ENCODE results near the gene S100B. TPM values are rescaled to one million over a fixed set of nuclear protein-coding genes. Genes with fewer than 3 reads are reported as not detected.

The S100B gene
- total and polyA plus RNA-seq, 4 donors = 0.79 to 1.4 (median 1.1) TPM

DNA sequence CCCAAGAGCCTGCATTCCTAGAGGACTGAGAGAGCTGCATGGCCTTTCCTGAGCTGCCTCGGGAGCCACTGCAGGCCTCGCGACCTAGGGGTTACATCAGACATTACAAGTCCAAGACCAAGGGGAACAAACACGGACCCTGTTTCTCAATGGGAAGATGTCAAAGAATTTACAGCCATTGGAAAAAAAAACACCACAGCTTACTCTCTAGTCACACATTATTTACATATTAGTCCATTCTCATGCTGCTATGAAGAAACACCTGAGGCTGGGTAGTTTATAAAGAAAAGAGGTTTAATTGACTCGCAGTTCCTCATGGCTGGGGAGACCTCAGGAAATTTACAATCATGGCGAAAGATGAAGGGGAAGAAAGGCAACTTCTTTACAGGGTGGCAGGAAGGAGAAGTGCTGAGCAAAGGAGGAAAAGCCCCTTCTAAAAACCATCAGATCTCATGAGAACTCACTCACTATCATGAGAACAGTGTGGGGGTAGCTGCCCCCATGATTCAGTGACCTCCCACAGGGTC, 22.2 kb upstream of the S100B start:
- H3K27ac ChIP-seq (ENCODE audit: low read depth in 1 of 2, low read length in 2 of 2) = no peak overlapping the region
- no peak for DNase-seq (ENCODE audit: low spot score)
- H3K4me3 ChIP-seq (ENCODE audit: low read depth in 1 of 3, low read length in 3 of 3) = no peak overlapping the region
- 72% methylated on average over 6 of the region's 6 CpGs for WGBS
- no peaks in the 10 kb centered on the region for H3K36me3 ChIP-seq (ENCODE audit: control insufficient read depth in 4 of 4, insufficient read depth in 3 of 4, low read depth in 1 of 4, low read length in 3 of 4)
- TF ChIP-seq, protein P1, sequence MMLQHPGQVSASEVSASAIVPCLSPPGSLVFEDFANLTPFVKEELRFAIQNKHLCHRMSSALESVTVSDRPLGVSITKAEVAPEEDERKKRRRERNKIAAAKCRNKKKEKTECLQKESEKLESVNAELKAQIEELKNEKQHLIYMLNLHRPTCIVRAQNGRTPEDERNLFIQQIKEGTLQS (IDR thresholded peaks at IDR 0.05) = no peak
- TF ChIP-seq FOXA1 (IDR thresholded peaks at IDR 0.05) (no peak), RAD21 (IDR thresholded peaks at IDR 0.05) (no peak), FOXA2 (IDR thresholded peaks at IDR 0.05) (no peak), HNF4A (conservative IDR thresholded peaks at IDR 0.05) (no peak), YY1 (IDR thresholded peaks at IDR 0.05) (no peak), HNF4G (IDR thresholded peaks at IDR 0.05) (no peak), JUND (IDR thresholded peaks at IDR 0.05) (no peak), NR2F2 (IDR thresholded peaks at IDR 0.05) (no peak), GABPA (IDR thresholded peaks at IDR 0.05 in 1 of 2, conservative IDR thresholded peaks at IDR 0.05 in 1 of 2) (no peak), RXRA (IDR thresholded peaks at IDR 0.05) (no peak)
- TF ChIP-seq, protein P2, sequence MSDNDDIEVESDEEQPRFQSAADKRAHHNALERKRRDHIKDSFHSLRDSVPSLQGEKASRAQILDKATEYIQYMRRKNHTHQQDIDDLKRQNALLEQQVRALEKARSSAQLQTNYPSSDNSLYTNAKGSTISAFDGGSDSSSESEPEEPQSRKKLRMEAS (IDR thresholded peaks at IDR 0.05) = no peak
- TF ChIP-seq, protein P3, sequence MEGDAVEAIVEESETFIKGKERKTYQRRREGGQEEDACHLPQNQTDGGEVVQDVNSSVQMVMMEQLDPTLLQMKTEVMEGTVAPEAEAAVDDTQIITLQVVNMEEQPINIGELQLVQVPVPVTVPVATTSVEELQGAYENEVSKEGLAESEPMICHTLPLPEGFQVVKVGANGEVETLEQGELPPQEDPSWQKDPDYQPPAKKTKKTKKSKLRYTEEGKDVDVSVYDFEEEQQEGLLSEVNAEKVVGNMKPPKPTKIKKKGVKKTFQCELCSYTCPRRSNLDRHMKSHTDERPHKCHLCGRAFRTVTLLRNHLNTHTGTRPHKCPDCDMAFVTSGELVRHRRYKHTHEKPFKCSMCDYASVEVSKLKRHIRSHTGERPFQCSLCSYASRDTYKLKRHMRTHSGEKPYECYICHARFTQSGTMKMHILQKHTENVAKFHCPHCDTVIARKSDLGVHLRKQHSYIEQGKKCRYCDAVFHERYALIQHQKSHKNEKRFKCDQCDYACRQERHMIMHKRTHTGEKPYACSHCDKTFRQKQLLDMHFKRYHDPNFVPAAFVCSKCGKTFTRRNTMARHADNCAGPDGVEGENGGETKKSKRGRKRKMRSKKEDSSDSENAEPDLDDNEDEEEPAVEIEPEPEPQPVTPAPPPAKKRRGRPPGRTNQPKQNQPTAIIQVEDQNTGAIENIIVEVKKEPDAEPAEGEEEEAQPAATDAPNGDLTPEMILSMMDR (IDR thresholded peaks at IDR 0.05; ENCODE audit: low read depth, low read length, missing input control) = no peak
- TF ChIP-seq, protein P4, sequence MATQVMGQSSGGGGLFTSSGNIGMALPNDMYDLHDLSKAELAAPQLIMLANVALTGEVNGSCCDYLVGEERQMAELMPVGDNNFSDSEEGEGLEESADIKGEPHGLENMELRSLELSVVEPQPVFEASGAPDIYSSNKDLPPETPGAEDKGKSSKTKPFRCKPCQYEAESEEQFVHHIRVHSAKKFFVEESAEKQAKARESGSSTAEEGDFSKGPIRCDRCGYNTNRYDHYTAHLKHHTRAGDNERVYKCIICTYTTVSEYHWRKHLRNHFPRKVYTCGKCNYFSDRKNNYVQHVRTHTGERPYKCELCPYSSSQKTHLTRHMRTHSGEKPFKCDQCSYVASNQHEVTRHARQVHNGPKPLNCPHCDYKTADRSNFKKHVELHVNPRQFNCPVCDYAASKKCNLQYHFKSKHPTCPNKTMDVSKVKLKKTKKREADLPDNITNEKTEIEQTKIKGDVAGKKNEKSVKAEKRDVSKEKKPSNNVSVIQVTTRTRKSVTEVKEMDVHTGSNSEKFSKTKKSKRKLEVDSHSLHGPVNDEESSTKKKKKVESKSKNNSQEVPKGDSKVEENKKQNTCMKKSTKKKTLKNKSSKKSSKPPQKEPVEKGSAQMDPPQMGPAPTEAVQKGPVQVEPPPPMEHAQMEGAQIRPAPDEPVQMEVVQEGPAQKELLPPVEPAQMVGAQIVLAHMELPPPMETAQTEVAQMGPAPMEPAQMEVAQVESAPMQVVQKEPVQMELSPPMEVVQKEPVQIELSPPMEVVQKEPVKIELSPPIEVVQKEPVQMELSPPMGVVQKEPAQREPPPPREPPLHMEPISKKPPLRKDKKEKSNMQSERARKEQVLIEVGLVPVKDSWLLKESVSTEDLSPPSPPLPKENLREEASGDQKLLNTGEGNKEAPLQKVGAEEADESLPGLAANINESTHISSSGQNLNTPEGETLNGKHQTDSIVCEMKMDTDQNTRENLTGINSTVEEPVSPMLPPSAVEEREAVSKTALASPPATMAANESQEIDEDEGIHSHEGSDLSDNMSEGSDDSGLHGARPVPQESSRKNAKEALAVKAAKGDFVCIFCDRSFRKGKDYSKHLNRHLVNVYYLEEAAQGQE (IDR thresholded peaks at IDR 0.05) = no peak
- H3K9ac ChIP-seq (ENCODE audit: low read depth in 1 of 2, low read length in 2 of 2) = no peak overlapping the region
- no peaks in the 10 kb centered on the region for H3K4me1 ChIP-seq (ENCODE audit: control insufficient read depth in 4 of 4, insufficient read depth in 4 of 4, low read length in 3 of 4)
- no peaks in the 10 kb centered on the region for H3K27me3 ChIP-seq (ENCODE audit: control insufficient read depth in 4 of 4, insufficient read depth in 4 of 4, low read length in 3 of 4)
- peaks cover 0 to 4% (median 0%) of the 10 kb centered on the region in 4 donors for H3K9me3 ChIP-seq (ENCODE audit: control insufficient read depth in 4 of 4, low read length in 3 of 4)

DNA sequence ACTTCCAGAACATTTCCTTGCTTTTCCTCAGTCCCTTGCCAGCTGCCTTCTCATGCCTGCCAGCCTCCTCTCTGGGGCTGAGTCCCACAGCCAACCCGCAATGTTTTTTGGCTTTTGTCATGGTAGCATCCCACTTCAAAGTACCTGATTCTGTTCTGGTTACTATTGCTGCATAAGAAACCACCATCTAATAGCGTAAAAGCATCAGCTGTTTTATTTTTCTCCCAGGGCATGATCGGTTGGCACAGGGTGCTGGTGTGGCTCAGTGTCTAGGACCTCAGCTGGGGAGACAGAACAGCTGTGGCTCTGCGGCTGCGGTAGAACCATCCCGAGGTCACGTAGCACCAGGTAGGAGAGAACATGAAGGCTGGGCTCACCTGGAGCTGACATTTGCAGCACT, 21.7 kb upstream of the S100B start:
- Histone ChIP-seq H3K4me3 (ENCODE audit: low read depth in 1 of 3, low read length in 3 of 3) (no peak overlapping the region), H3K27ac (ENCODE audit: low read depth in 1 of 2, low read length in 2 of 2) (no peak overlapping the region), H3K9me3 (ENCODE audit: control insufficient read depth in 4 of 4, low read length in 3 of 4) (peaks cover 0 to 4% (median 0%) of the 10 kb centered on the region in 4 donors), H3K4me1 (ENCODE audit: control insufficient read depth in 4 of 4, insufficient read depth in 4 of 4, low read length in 3 of 4) (no peaks in the 10 kb centered on the region), H3K36me3 (ENCODE audit: control insufficient read depth in 4 of 4, insufficient read depth in 3 of 4, low read depth in 1 of 4, low read length in 3 of 4) (no peaks in the 10 kb centered on the region), H3K9ac (ENCODE audit: low read depth in 1 of 2, low read length in 2 of 2) (no peak overlapping the region), H3K27me3 (ENCODE audit: control insufficient read depth in 4 of 4, insufficient read depth in 4 of 4, low read length in 3 of 4) (no peaks in the 10 kb centered on the region)
- no peak for DNase-seq (ENCODE audit: low spot score)
- TF ChIP-seq FOXA1 (IDR thresholded peaks at IDR 0.05) = no peak
- no peak for TF ChIP-seq EGR1 (IDR thresholded peaks at IDR 0.05; ENCODE audit: low read depth in 2 of 2)
- no peak for TF ChIP-seq TAF1 (conservative IDR thresholded peaks at IDR 0.05)
- TF ChIP-seq, protein P4 (IDR thresholded peaks at IDR 0.05) = no peak
- no peak for TF ChIP-seq FOXA2 (IDR thresholded peaks at IDR 0.05)
- TF ChIP-seq RAD21 (IDR thresholded peaks at IDR 0.05) = no peak
- TF ChIP-seq, protein P5, sequence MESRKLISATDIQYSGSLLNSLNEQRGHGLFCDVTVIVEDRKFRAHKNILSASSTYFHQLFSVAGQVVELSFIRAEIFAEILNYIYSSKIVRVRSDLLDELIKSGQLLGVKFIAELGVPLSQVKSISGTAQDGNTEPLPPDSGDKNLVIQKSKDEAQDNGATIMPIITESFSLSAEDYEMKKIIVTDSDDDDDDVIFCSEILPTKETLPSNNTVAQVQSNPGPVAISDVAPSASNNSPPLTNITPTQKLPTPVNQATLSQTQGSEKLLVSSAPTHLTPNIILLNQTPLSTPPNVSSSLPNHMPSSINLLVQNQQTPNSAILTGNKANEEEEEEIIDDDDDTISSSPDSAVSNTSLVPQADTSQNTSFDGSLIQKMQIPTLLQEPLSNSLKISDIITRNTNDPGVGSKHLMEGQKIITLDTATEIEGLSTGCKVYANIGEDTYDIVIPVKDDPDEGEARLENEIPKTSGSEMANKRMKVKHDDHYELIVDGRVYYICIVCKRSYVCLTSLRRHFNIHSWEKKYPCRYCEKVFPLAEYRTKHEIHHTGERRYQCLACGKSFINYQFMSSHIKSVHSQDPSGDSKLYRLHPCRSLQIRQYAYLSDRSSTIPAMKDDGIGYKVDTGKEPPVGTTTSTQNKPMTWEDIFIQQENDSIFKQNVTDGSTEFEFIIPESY (IDR thresholded peaks at IDR 0.05) = no peak
- no peak for TF ChIP-seq RXRA (IDR thresholded peaks at IDR 0.05)
- TF ChIP-seq NR2F2 (IDR thresholded peaks at IDR 0.05) = no peak
- TF ChIP-seq JUND (IDR thresholded peaks at IDR 0.05) = no peak
- no peak for TF ChIP-seq HNF4G (IDR thresholded peaks at IDR 0.05)
- no peak for TF ChIP-seq HNF4A (conservative IDR thresholded peaks at IDR 0.05)
- TF ChIP-seq, protein P1 (IDR thresholded peaks at IDR 0.05) = no peak
- WGBS = 92% methylated on average over 7 of the region's 7 CpGs
